ENCODE results near the gene MLPH.

The MLPH gene

DNA sequence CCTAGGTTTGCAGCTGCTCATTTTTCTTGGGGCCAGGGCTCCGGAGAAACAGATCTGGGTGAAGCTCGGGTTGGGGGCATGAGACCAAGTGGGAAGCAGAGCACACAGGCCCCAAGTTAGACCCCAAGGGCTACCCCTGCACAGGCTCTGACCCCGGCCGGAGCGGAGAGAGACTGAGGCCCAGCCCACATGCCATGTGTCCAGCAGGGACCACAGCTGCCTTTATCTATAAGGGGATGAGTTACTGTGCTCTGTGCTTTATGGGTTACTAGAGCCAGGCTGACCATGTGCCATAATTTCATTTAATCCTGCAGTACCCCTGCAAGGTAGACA lies 49.0 kb downstream of the MLPH start:
- Histone ChIP-seq H3K9me3 (ENCODE audit: control insufficient read depth, low read length) (peaks cover 4% of the 10 kb centered on the region), H3K36me3 (ENCODE audit: control insufficient read depth, insufficient read depth, low read length) (no peaks in the 10 kb centered on the region), H3K4me1 (ENCODE audit: control insufficient read depth, insufficient read depth, low read length, poor library complexity, severe bottlenecking) (peaks cover 5% of the 10 kb centered on the region), H3K4me3 (ENCODE audit: extremely low read depth, insufficient read depth, low read length, poor library complexity, severe bottlenecking) (no peak overlapping the region), H3K27ac (ENCODE audit: low read depth, low read length, severe bottlenecking) (no peak overlapping the region)
- WGBS, 2 experiments (ENCODE audit: insufficient coverage in 2 of 2) = 84 to 94% methylated on average over 5 of the region's 5 CpGs

DNA sequence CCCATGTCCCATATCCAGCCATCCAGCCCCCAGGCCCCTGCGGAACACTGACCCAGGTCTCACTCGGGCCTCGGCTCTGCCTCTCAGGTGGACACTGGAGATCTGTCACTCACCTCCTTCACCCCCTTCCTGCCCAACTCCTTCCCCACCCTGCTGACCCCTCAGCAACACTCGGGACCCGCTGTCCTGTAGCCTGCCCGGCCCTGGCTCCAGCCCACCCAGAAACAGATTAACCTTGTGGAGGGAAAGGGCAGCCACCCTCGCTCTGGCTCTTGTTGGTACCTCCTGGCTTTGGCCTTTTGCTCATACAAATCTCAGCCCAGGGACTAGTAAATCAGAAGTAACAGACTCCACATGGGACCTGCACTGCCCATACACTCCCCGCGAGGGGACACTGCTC lies 49.6 kb downstream of the MLPH start:
- peaks cover 5% of the 10 kb centered on the region for H3K4me1 ChIP-seq (ENCODE audit: control insufficient read depth, insufficient read depth, low read length, poor library complexity, severe bottlenecking)
- 91 to 96% methylated on average over 7 to 9 of the region's 9 CpGs for WGBS, 2 experiments (ENCODE audit: insufficient coverage in 2 of 2)
- H3K9me3 ChIP-seq (ENCODE audit: control insufficient read depth, low read length) = peaks cover 4% of the 10 kb centered on the region
- H3K4me3 ChIP-seq (ENCODE audit: extremely low read depth, insufficient read depth, low read length, poor library complexity, severe bottlenecking) = no peak overlapping the region
- no peaks in the 10 kb centered on the region for H3K36me3 ChIP-seq (ENCODE audit: control insufficient read depth, insufficient read depth, low read length)
- H3K27ac ChIP-seq (ENCODE audit: low read depth, low read length, severe bottlenecking) = no peak overlapping the region

GRCh38 chr2:237538001-237538720 lies 51.1 kb downstream of the MLPH start:
- no peaks in the 10 kb centered on the region for H3K4me1 ChIP-seq (ENCODE audit: control insufficient read depth, insufficient read depth, low read length, poor library complexity, severe bottlenecking)
- no peak overlapping the region for H3K4me3 ChIP-seq (ENCODE audit: extremely low read depth, insufficient read depth, low read length, poor library complexity, severe bottlenecking)
- peaks cover 4% of the 10 kb centered on the region for H3K9me3 ChIP-seq (ENCODE audit: control insufficient read depth, low read length)
- H3K36me3 ChIP-seq (ENCODE audit: control insufficient read depth, insufficient read depth, low read length) = no peaks in the 10 kb centered on the region
- WGBS, 2 experiments (ENCODE audit: insufficient coverage in 2 of 2) = 87 to 88% methylated on average over 25 to 28 of the region's 29 CpGs
- H3K27ac ChIP-seq (ENCODE audit: low read depth, low read length, severe bottlenecking) = no peak overlapping the region

DNA sequence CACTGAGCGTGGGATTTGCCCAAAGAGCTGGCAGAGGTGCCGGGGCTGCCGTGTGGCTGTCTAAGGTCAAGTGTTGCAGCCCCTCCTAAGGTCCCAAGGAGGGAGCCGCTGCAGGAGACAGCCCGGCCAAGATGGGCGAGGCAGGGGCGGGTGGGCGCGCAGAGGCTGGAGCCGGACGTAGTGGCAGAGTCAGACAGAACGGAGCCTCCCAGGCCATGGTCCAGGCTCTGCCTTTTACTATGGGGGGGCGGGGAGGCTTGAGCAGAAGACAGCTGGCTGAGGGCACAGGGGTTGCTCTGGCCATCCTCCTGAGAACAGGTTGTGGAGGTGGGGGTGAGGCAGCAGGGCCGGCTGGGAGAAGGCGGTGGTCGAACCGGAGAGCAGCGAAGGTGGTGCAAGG lies 51.9 kb downstream of the MLPH start:
- no peak overlapping the region for H3K4me3 ChIP-seq (ENCODE audit: extremely low read depth, insufficient read depth, low read length, poor library complexity, severe bottlenecking)
- H3K4me1 ChIP-seq (ENCODE audit: control insufficient read depth, insufficient read depth, low read length, poor library complexity, severe bottlenecking) = no peaks in the 10 kb centered on the region
- peaks cover 4% of the 10 kb centered on the region for H3K9me3 ChIP-seq (ENCODE audit: control insufficient read depth, low read length)
- no peaks in the 10 kb centered on the region for H3K36me3 ChIP-seq (ENCODE audit: control insufficient read depth, insufficient read depth, low read length)
- 95 to 97% methylated on average over 13 to 18 of the region's 18 CpGs for WGBS, 2 experiments (ENCODE audit: insufficient coverage in 2 of 2)
- H3K27ac ChIP-seq (ENCODE audit: low read depth, low read length, severe bottlenecking) = no peak overlapping the region

DNA sequence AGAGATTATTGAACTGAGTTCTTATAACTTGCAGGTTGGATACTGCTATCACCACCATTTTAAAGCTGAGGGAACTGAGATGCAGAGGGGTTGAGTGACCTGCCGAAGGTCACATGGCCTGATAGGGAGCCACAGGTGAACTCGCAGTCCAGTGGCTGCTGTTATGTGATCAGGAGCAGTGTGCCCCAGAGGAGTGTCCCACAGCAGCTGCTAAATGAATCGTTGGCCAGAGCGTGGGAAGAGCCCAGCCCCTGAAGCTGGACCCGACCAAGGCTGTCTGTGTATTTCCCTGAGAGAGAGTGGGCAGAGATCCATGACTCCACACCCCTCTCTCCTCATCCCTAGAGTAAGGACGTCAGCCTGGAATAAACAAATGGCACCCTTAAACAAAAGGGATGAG lies 52.6 kb downstream of the MLPH start:
- WGBS, 2 experiments (ENCODE audit: insufficient coverage in 2 of 2) = 83 to 100% methylated on average over 2 to 3 of the region's 6 CpGs
- no peak overlapping the region for H3K27ac ChIP-seq (ENCODE audit: low read depth, low read length, severe bottlenecking)
- H3K9me3 ChIP-seq (ENCODE audit: control insufficient read depth, low read length) = peaks cover 4% of the 10 kb centered on the region
- no peak overlapping the region for H3K4me3 ChIP-seq (ENCODE audit: extremely low read depth, insufficient read depth, low read length, poor library complexity, severe bottlenecking)
- H3K4me1 ChIP-seq (ENCODE audit: control insufficient read depth, insufficient read depth, low read length, poor library complexity, severe bottlenecking) = no peaks in the 10 kb centered on the region
- no peaks in the 10 kb centered on the region for H3K36me3 ChIP-seq (ENCODE audit: control insufficient read depth, insufficient read depth, low read length)

DNA sequence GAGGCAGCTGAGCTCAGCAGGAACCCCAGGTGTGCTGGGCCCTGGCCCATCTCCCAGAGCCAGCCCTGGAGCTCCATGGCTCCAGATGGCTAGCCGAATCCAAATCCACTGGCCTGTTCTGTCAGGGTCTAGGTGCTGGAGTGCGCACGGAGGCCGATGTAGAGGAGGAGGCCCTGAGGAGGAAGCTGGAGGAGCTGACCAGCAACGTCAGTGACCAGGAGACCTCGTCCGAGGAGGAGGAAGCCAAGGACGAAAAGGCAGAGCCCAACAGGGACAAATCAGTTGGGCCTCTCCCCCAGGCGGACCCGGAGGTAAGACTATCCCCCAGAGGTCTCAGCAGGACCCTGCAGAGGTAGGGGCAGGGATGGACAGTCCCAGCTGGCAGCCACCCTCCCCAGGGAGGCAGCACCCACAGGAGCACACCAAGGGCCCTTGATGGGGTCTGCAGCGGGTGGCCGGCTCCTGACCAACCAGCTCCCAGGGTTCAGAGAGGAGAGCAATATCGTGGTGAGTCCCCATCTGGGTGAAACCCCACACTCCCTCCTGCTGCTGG lies 53.2 kb downstream of the MLPH start:
- Histone ChIP-seq H3K36me3 (ENCODE audit: control insufficient read depth, insufficient read depth, low read length) (no peaks in the 10 kb centered on the region), H3K4me1 (ENCODE audit: control insufficient read depth, insufficient read depth, low read length, poor library complexity, severe bottlenecking) (no peaks in the 10 kb centered on the region), H3K4me3 (ENCODE audit: extremely low read depth, insufficient read depth, low read length, poor library complexity, severe bottlenecking) (no peak overlapping the region), H3K9me3 (ENCODE audit: control insufficient read depth, low read length) (no peaks in the 10 kb centered on the region), H3K27ac (ENCODE audit: low read depth, low read length, severe bottlenecking) (no peak overlapping the region)
- WGBS, 2 experiments (ENCODE audit: insufficient coverage in 2 of 2) = 94 to 98% methylated on average over 10 to 13 of the region's 13 CpGs

GRCh38 chr2:237540823-237541222 lies 53.8 kb downstream of the MLPH start:
- Histone ChIP-seq H3K9me3 (ENCODE audit: control insufficient read depth, low read length) (no peaks in the 10 kb centered on the region), H3K4me3 (ENCODE audit: extremely low read depth, insufficient read depth, low read length, poor library complexity, severe bottlenecking) (no peak overlapping the region), H3K27ac (ENCODE audit: low read depth, low read length, severe bottlenecking) (no peak overlapping the region), H3K36me3 (ENCODE audit: control insufficient read depth, insufficient read depth, low read length) (no peaks in the 10 kb centered on the region), H3K4me1 (ENCODE audit: control insufficient read depth, insufficient read depth, low read length, poor library complexity, severe bottlenecking) (no peaks in the 10 kb centered on the region)
- WGBS, 2 experiments (ENCODE audit: insufficient coverage in 2 of 2) = 90% methylated on average over 5 of the region's 6 CpGs

- 66 to 74% methylated on average over 4 to 5 of the region's 5 CpGs for WGBS, 2 experiments (ENCODE audit: insufficient coverage in 2 of 2)
- Histone ChIP-seq H3K36me3 (ENCODE audit: control insufficient read depth, insufficient read depth, low read length) (no peaks in the 10 kb centered on the region), H3K4me3 (ENCODE audit: extremely low read depth, insufficient read depth, low read length, poor library complexity, severe bottlenecking) (no peak overlapping the region)
Measured at GRCh38 chr2:237541243-237541642, 54.2 kb downstream of the MLPH start.

GRCh38 chr2:237542001-237542704 lies 55.1 kb downstream of the MLPH start:
- H3K27ac ChIP-seq (ENCODE audit: low read depth, low read length, severe bottlenecking) = no peak overlapping the region
- no peaks in the 10 kb centered on the region for H3K36me3 ChIP-seq (ENCODE audit: control insufficient read depth, insufficient read depth, low read length)
- WGBS, 2 experiments (ENCODE audit: insufficient coverage in 2 of 2) = 92 to 94% methylated on average over 14 to 16 of the region's 18 CpGs
- no peak overlapping the region for H3K4me3 ChIP-seq (ENCODE audit: extremely low read depth, insufficient read depth, low read length, poor library complexity, severe bottlenecking)
- no peaks in the 10 kb centered on the region for H3K4me1 ChIP-seq (ENCODE audit: control insufficient read depth, insufficient read depth, low read length, poor library complexity, severe bottlenecking)
- no peaks in the 10 kb centered on the region for H3K9me3 ChIP-seq (ENCODE audit: control insufficient read depth, low read length)

More at GRCh38 chr2:237541243-237541642, 54.2 kb downstream of the MLPH start:
- Histone ChIP-seq H3K27ac (ENCODE audit: low read depth, low read length, severe bottlenecking) (no peak overlapping the region), H3K9me3 (ENCODE audit: control insufficient read depth, low read length) (no peaks in the 10 kb centered on the region), H3K4me1 (ENCODE audit: control insufficient read depth, insufficient read depth, low read length, poor library complexity, severe bottlenecking) (no peaks in the 10 kb centered on the region)

GRCh38 chr2:237546040-237546875 lies 59.2 kb downstream of the MLPH start:
- Histone ChIP-seq H3K27ac (ENCODE audit: low read depth, low read length, severe bottlenecking) (no peak overlapping the region), H3K4me1 (ENCODE audit: control insufficient read depth, insufficient read depth, low read length, poor library complexity, severe bottlenecking) (no peaks in the 10 kb centered on the region), H3K36me3 (ENCODE audit: control insufficient read depth, insufficient read depth, low read length) (no peaks in the 10 kb centered on the region), H3K4me3 (ENCODE audit: extremely low read depth, insufficient read depth, low read length, poor library complexity, severe bottlenecking) (no peak overlapping the region), H3K9me3 (ENCODE audit: control insufficient read depth, low read length) (no peaks in the 10 kb centered on the region)
- WGBS, 2 experiments (ENCODE audit: insufficient coverage in 2 of 2) = 88 to 90% methylated on average over 6 to 8 of the region's 8 CpGs
